IMR-90 (cell line): ENCODE measurements around the gene STXBP6. TPM values are rescaled to one million over a fixed set of nuclear protein-coding genes. Genes with fewer than 3 reads are reported as not detected.
A peak's percentile ranks its signal among the peaks of the same experiment; 100 is the strongest.

Experiments used
- ATAC-seq: fragments of 200-7000 bp; cut with Tn5 transposase; 2 replicates; pipeline ENCODE4 v1.9.1; 2020; ENCODE audit warnings: low read depth, mild to moderate bottlenecking, moderate library complexity
- BruUV-seq: library from RNA; stranded (reverse); fragments of 400-500 nt; replicated peaks from 2 replicates; lab custom pipeline; 2021; lab: Mats Ljungman, UMichigan
- CTCF ChIA-PET: fragments of 300-600 bp; formaldehyde crosslinking; extraction: SDS; loops from one replicate; lab custom pipeline; 2021; ENCODE audit warnings: antibody characterized with exemption; lab: Yijun Ruan, JAX
- POLR2A ChIA-PET: fragments of 300-600 bp; sonication (Branson Sonifier 250); formaldehyde crosslinking; loops from one replicate; lab custom pipeline; 2022; ENCODE audit warnings: antibody characterized with exemption; ENCODE audit not compliant: unreplicated experiment; lab: Charles Lee
- DNase-seq: peaks from one replicate; pipeline ENCODE4 v3.0.0; 2013
- H2AFZ ChIP-seq: replicated peaks from 2 replicates; pipeline ENCODE3; 2013; ENCODE audit warnings: low read length, mild to moderate bottlenecking; ENCODE audit not compliant: poor library complexity
- H2AK5ac ChIP-seq: 2 replicates; pipeline ENCODE4 v1.6.1; 2013; ENCODE audit warnings: low read depth, low read length, inconsistent platforms
- H2AK9ac ChIP-seq: replicated peaks from 2 replicates; pipeline ENCODE3; 2013; ENCODE audit warnings: mild to moderate bottlenecking, low read depth, low read length, moderate library complexity; ENCODE audit not compliant: poor library complexity
- H2BK120ac ChIP-seq: 2 replicates; pipeline ENCODE4 v1.6.1; 2013; ENCODE audit warnings: low read depth, low read length, inconsistent platforms
- H2BK15ac ChIP-seq: 3 replicates; pipeline ENCODE4 v1.6.1; 2013; ENCODE audit warnings: low read depth, low read length, inconsistent platforms
- H2BK20ac ChIP-seq: 2 replicates; pipeline ENCODE4 v1.6.1; 2013; ENCODE audit warnings: low read depth, mild to moderate bottlenecking, inconsistent platforms, low read length, moderate library complexity
- H2BK5ac ChIP-seq: 2 replicates; pipeline ENCODE4 v1.6.1; 2013; ENCODE audit warnings: mild to moderate bottlenecking, low read depth, low read length, inconsistent platforms; ENCODE audit not compliant: poor library complexity, severe bottlenecking
- H3K14ac ChIP-seq: replicated peaks from 2 replicates; pipeline ENCODE4 v1.6.1; 2013; ENCODE audit warnings: low read depth, low read length, inconsistent platforms
- H3K18ac ChIP-seq: 2 replicates; pipeline ENCODE4 v1.6.1; 2013; ENCODE audit warnings: low read depth, low read length, control low read depth
- H3K23ac ChIP-seq: 2 replicates; pipeline ENCODE4 v1.6.1; 2013; ENCODE audit warnings: low read depth, low read length, inconsistent platforms
- H3K27ac ChIP-seq: 2 replicates; pipeline ENCODE4 v1.5.1; 2013; ENCODE audit warnings: mild to moderate bottlenecking, control low read depth, low read length; ENCODE audit not compliant: insufficient read depth
- H3K27me3 ChIP-seq: 2 replicates; pipeline ENCODE4 v1.6.1; 2013; ENCODE audit warnings: low read length; ENCODE audit not compliant: control insufficient read depth, insufficient read depth
- H3K36me3 ChIP-seq: 2 replicates; pipeline ENCODE4 v1.6.1; 2013; ENCODE audit warnings: low read length, mixed read lengths; ENCODE audit not compliant: control insufficient read depth, insufficient read depth
- H3K4ac ChIP-seq: 2 replicates; pipeline ENCODE4 v1.6.1; 2013; ENCODE audit warnings: low read depth, low read length, inconsistent platforms
- H3K4me1 ChIP-seq: 2 replicates; pipeline ENCODE4 v1.6.1; 2013; ENCODE audit warnings: low read length, mixed read lengths; ENCODE audit not compliant: control insufficient read depth, insufficient read depth
- H3K4me2 ChIP-seq: 2 replicates; pipeline ENCODE4 v1.6.1; 2013; ENCODE audit warnings: low read depth, mild to moderate bottlenecking, control low read depth, low read length, moderate library complexity
- H3K4me3 ChIP-seq: 2 replicates; pipeline ENCODE4 v1.5.1; 2013; ENCODE audit warnings: low read depth, mild to moderate bottlenecking, control low read depth, low read length, moderate library complexity; ENCODE audit not compliant: insufficient read depth
- H3K56ac ChIP-seq: 2 replicates; pipeline ENCODE4 v1.6.1; 2013; ENCODE audit warnings: low read length, inconsistent platforms; ENCODE audit not compliant: insufficient read depth; ENCODE audit errors: extremely low read depth
- H3K79me1 ChIP-seq, 2 experiments: 2 replicates each; pipeline ENCODE4 v1.6.1; 2013; ENCODE audit warnings: low read length in 2 of 2, inconsistent platforms in 1 of 2, low read depth in 1 of 2
- H3K9ac ChIP-seq: 2 replicates; pipeline ENCODE4 v1.6.1; 2013; ENCODE audit warnings: low read depth, low read length, control low read depth
- H3K9me1 ChIP-seq: 2 replicates; pipeline ENCODE4 v1.6.1; 2013; ENCODE audit warnings: low read length, inconsistent platforms; ENCODE audit not compliant: insufficient read depth
- H3K9me3 ChIP-seq: 2 replicates; pipeline ENCODE4 v1.6.1; 2013; ENCODE audit warnings: low read length; ENCODE audit not compliant: control insufficient read depth, insufficient read depth
- H4K20me1 ChIP-seq: 2 replicates; pipeline ENCODE4 v1.6.1; 2013; ENCODE audit warnings: low read length, inconsistent platforms; ENCODE audit not compliant: insufficient read depth
- H4K5ac ChIP-seq: 2 replicates; pipeline ENCODE4 v1.6.1; 2013; ENCODE audit warnings: mild to moderate bottlenecking, low read depth, low read length, control low read depth
- H4K8ac ChIP-seq, 2 experiments: 2 replicates each; pipeline ENCODE4 v1.6.1; 2013; ENCODE audit warnings: low read depth in 2 of 2, low read length in 2 of 2, control low read depth in 1 of 2, inconsistent platforms in 1 of 2
- H4K91ac ChIP-seq: 2 replicates; pipeline ENCODE4 v1.6.1; 2013; ENCODE audit warnings: low read depth, low read length, inconsistent platforms; ENCODE audit not compliant: insufficient read depth
- BHLHE40 ChIP-seq: fragments of 150-350 bp; IDR thresholded peaks from 2 replicates; pipeline ENCODE4 v1.6.1; 2016; ENCODE audit warnings: mild to moderate bottlenecking, low read depth, low read length
- CEBPB ChIP-seq: IDR thresholded peaks from 2 replicates; pipeline ENCODE4 v1.6.1; 2012; ENCODE audit warnings: low read depth, low read length, improper control_type of control experiment
- CHD1 ChIP-seq: IDR thresholded peaks from 2 replicates; pipeline ENCODE4 v1.6.1; 2012; ENCODE audit warnings: low read depth, low read length, improper control_type of control experiment
- CTCF ChIP-seq: conservative IDR thresholded peaks from 2 replicates; pipeline ENCODE4 v1.5.1; 2012; ENCODE audit warnings: mild to moderate bottlenecking, low read depth, low read length, improper control_type of control experiment
- ELK1 ChIP-seq: fragments of 150-350 bp; IDR thresholded peaks from 2 replicates; pipeline ENCODE4 v1.6.1; 2016; ENCODE audit warnings: low read depth, mild to moderate bottlenecking, low read length, moderate library complexity, borderline replicate concordance
- FOS ChIP-seq: fragments of 150-350 bp; IDR thresholded peaks from 2 replicates; pipeline ENCODE4 v1.6.1; 2016; ENCODE audit warnings: low read depth, low read length
- MAZ ChIP-seq: IDR thresholded peaks from 2 replicates; pipeline ENCODE4 v1.6.1; 2012; ENCODE audit warnings: low read depth, mild to moderate bottlenecking, low read length, improper control_type of control experiment, moderate library complexity, borderline replicate concordance
- MXI1 ChIP-seq: IDR thresholded peaks from 2 replicates; pipeline ENCODE4 v1.6.1; 2012; ENCODE audit warnings: low read depth, mild to moderate bottlenecking, low read length, moderate library complexity, borderline replicate concordance
- NFE2L2 ChIP-seq: fragments of 150-350 bp; IDR thresholded peaks from 2 replicates; pipeline ENCODE4 v1.6.1; 2016; ENCODE audit warnings: low read depth, mild to moderate bottlenecking, low read length
- POLR2A ChIP-seq: IDR thresholded peaks from 2 replicates; pipeline ENCODE4 v1.6.1; 2012; ENCODE audit warnings: mild to moderate bottlenecking, low read depth, low read length
- RAD21 ChIP-seq: IDR thresholded peaks from 2 replicates; pipeline ENCODE4 v1.6.1; 2012; ENCODE audit warnings: low read length, improper control_type of control experiment
- RCOR1 ChIP-seq: IDR thresholded peaks from 2 replicates; pipeline ENCODE4 v1.6.1; 2012; ENCODE audit warnings: mild to moderate bottlenecking, low read length, improper control_type of control experiment; ENCODE audit not compliant: insufficient replicate concordance
- RFX5 ChIP-seq: IDR thresholded peaks from 2 replicates; pipeline ENCODE4 v1.8.0; 2012; ENCODE audit warnings: low read depth, mild to moderate bottlenecking, low read length, moderate library complexity
- SMC3 ChIP-seq: fragments of 150-350 bp; IDR thresholded peaks from 2 replicates; pipeline ENCODE4 v1.6.1; 2016; ENCODE audit warnings: low read depth, mild to moderate bottlenecking, antibody characterized with exemption, low read length, moderate library complexity
- USF2 ChIP-seq: fragments of 150-350 bp; IDR thresholded peaks from 2 replicates; pipeline ENCODE4 v1.6.1; 2017; ENCODE audit warnings: mild to moderate bottlenecking, antibody characterized with exemption, low read length, low read depth
- WGBS, 2 experiments: methylation state at CpG; one replicate each; pipeline versions ENCODE4 v1.1.5 to v1.1.7; 2013; ENCODE audit warnings: missing lambda C conversion rate in 2 of 2; ENCODE audit not compliant: insufficient read length in 1 of 2; ENCODE audit errors: extremely low coverage in 2 of 2; 5-methylcytosine and 5-hydroxymethylcytosine counted together
- dilution Hi-C: fragments of 300-500 bp; cut with HindIII; formaldehyde crosslinking; loops from one replicate; pipeline ENCODE4 v1.14.3; 2018; ENCODE audit warnings: low sequenced_read_pairs; ENCODE audit not compliant: unreplicated experiment
- in situ Hi-C: fragments of 300-500 bp; cut with MboI; formaldehyde crosslinking; loops from 3 replicates; pipeline ENCODE4 v1.14.3; 2019; ENCODE audit warnings: low sequenced_read_pairs, inconsistent platforms, mixed read lengths
- intact Hi-C: fragments of 100-400 bp; cut with micrococcal nuclease; formaldehyde crosslinking; loops from 2 replicates; pipeline ENCODE4 v1.10.0; 2022
- polyA plus RNA-seq, 3 experiments: library from polyadenylated mRNA; depleted of rRNA; stranded (reverse); fragments of >200 nt; gene quantifications; 2 replicates each; pipeline ENCODE4 v1.2.3, GENCODE V29; 2012; ENCODE audit warnings: low replicate concordance in 1 of 3
- total RNA-seq: library from RNA; depleted of rRNA; stranded (reverse); fragments of >200 nt; gene quantifications from 2 replicates; pipeline ENCODE4 v1.2.3, GENCODE V29; 2012

The STXBP6 gene
- total and polyA plus RNA-seq, 2 of the 4 experiments (the other 2 are of a cell fraction): 14.2 to 14.3 TPM

GRCh38 chr14:24978862-24979724 is 70.9 kb downstream of the STXBP6 start:
- Histone ChIP-seq H4K5ac (no peak overlapping the region), H3K4me2 (no peak overlapping the region), H2BK15ac (no peak overlapping the region), H3K18ac (no peak overlapping the region), H3K27me3 (no peaks in the 10 kb centered on the region), H3K56ac (no peak overlapping the region), H4K91ac (no peak overlapping the region), H3K9me3 (no peaks in the 10 kb centered on the region), H3K9me1 (no peaks in the 10 kb centered on the region), H3K36me3 (no peaks in the 10 kb centered on the region), H3K27ac (no peak overlapping the region), H4K20me1 (peaks cover 3% of the 10 kb centered on the region; the same call in 1 of the 2 replicates), H3K4me1 (peaks cover 3% of the 10 kb centered on the region), H2AFZ (no peak overlapping the region), H3K14ac (no peak overlapping the region), H2BK20ac (no peak overlapping the region; the same call in 1 of the 2 replicates), H3K4me3 (no peak overlapping the region), H2BK5ac (no peak overlapping the region), H4K8ac (no peak overlapping the region), H3K9ac (no peak overlapping the region), H3K23ac (no peak overlapping the region), H3K79me1 (0 out of 4 replicates have a peak, but pooled peaks cover 0 to 2% of the 10 kb centered on the region in 2 experiments), H2BK120ac (no peak overlapping the region), H3K4ac (no peak overlapping the region), H2AK5ac (no peak overlapping the region), H2AK9ac (no peak overlapping the region)
- ChIA-PET CTCF (interaction anchor here (1.0 kb wide), 1 partner anchor 169 kb away, joined by 4 read pairs; no protein-coding TSS in a partner anchor), POLR2A (no interaction called here)
- ATAC-seq (no peak), DNase-seq (peak; percentile 34)
- intact Hi-C loops: no loop called here
- no TSS peak for BruUV-seq
- in situ Hi-C loops: no loop called here
- no CpG with 5 or more reads among the region's 2 CpGs for WGBS, 2 experiments
- dilution Hi-C loops: no loop called here
- no peak for TF ChIP-seq USF2
- no peak for TF ChIP-seq RFX5
- no peak for TF ChIP-seq CTCF
- TF ChIP-seq SMC3: no peak
- no peak for TF ChIP-seq FOS
- TF ChIP-seq POLR2A: no peak
- no peak for TF ChIP-seq NFE2L2
- no peak for TF ChIP-seq RAD21
- no peak for TF ChIP-seq BHLHE40
- TF ChIP-seq RCOR1: no peak
- TF ChIP-seq MXI1: no peak
- TF ChIP-seq MAZ: no peak
- TF ChIP-seq CHD1: no peak
- TF ChIP-seq ELK1: no peak
- TF ChIP-seq CEBPB: no peak
